Keratinocyte (primary cell): ENCODE measurements around the gene SFT2D3. TPM values are rescaled to one million over a fixed set of nuclear protein-coding genes. Genes with fewer than 3 reads are reported as not detected.
A peak's percentile ranks its signal among the peaks of the same experiment; 100 is the strongest.

Experiments
- DNase-seq: peaks from one replicate; pipeline ENCODE4 v3.0.0-alpha.2; 2011; ENCODE audit warnings: low read depth, missing footprints, low spot score
- FAIRE-seq: peaks from 2 replicates; lab custom pipeline; 2011; peaks lifted over from hg19 to GRCh38; lab: Jason Lieb, UNC
- H2AFZ ChIP-seq: 2 replicates; pipeline ENCODE4 v1.6.0; 2012; ENCODE audit warnings: low read length, control low read depth, inconsistent platforms; ENCODE audit not compliant: control insufficient read depth
- H3K27ac ChIP-seq: 2 replicates; pipeline ENCODE4 v1.5.1; 2011; ENCODE audit warnings: low read length; ENCODE audit not compliant: control insufficient read depth, insufficient read depth
- H3K27me3 ChIP-seq: 3 replicates; pipeline ENCODE4 v1.6.0; 2011; ENCODE audit warnings: low read length; ENCODE audit not compliant: control insufficient read depth, insufficient read depth; ENCODE audit errors: extremely low read depth
- H3K36me3 ChIP-seq, 2 experiments: 2 replicates in 1 of 2; 3 replicates in 1 of 2; pipeline ENCODE4 v1.5.1; 2011; ENCODE audit warnings: low read length in 2 of 2, mild to moderate bottlenecking in 1 of 2; ENCODE audit not compliant: control insufficient read depth in 2 of 2, insufficient read depth in 2 of 2; ENCODE audit errors: extremely low read depth in 1 of 2
- H3K4me1 ChIP-seq: 3 replicates; pipeline ENCODE4 v1.5.1; 2011; ENCODE audit warnings: low read length; ENCODE audit not compliant: control insufficient read depth, insufficient read depth; ENCODE audit errors: extremely low read depth
- H3K4me2 ChIP-seq: 3 replicates; pipeline ENCODE4 v1.6.0; 2011; ENCODE audit warnings: low read depth, low read length; ENCODE audit not compliant: control insufficient read depth, insufficient read depth; ENCODE audit errors: extremely low read depth
- H3K4me3 ChIP-seq, 3 experiments: fragments of 200-600 bp in 1 of 3; sonication (generic) in 1 of 3; 2 replicates in 2 of 3; 3 replicates in 1 of 3; pipeline ENCODE4 v1.5.1; 2011 to 2016; ENCODE audit warnings: low read length in 3 of 3, mild to moderate bottlenecking in 3 of 3, control low read depth in 2 of 3, inconsistent platforms in 1 of 3, low read depth in 1 of 3, mixed read lengths in 1 of 3, mixed run types in 1 of 3, moderate library complexity in 1 of 3; ENCODE audit not compliant: control insufficient read depth in 2 of 3, insufficient read depth in 2 of 3; ENCODE audit errors: extremely low read depth in 1 of 3
- H3K79me2 ChIP-seq: 2 replicates; pipeline ENCODE4 v1.6.0; 2012; ENCODE audit warnings: low read length; ENCODE audit not compliant: control insufficient read depth, insufficient read depth
- H3K9ac ChIP-seq: 3 replicates; pipeline ENCODE4 v1.6.0; 2011; ENCODE audit warnings: low read length; ENCODE audit not compliant: control insufficient read depth, insufficient read depth; ENCODE audit errors: extremely low read depth
- H3K9me1 ChIP-seq: 3 replicates; pipeline ENCODE4 v1.6.0; 2011; ENCODE audit warnings: low read length; ENCODE audit not compliant: control insufficient read depth, insufficient read depth; ENCODE audit errors: extremely low read depth
- H3K9me3 ChIP-seq: 2 replicates; pipeline ENCODE4 v1.5.1; 2012; ENCODE audit warnings: low read depth, low read length; ENCODE audit not compliant: control insufficient read depth
- H4K20me1 ChIP-seq: 3 replicates; pipeline ENCODE4 v1.6.0; 2011; ENCODE audit warnings: low read length; ENCODE audit not compliant: control insufficient read depth, insufficient read depth; ENCODE audit errors: extremely low read depth
- EZH2 ChIP-seq: IDR thresholded peaks from one replicate; pipeline ENCODE4 v1.6.1; 2012; ENCODE audit warnings: inconsistent platforms, mild to moderate bottlenecking, low read length, moderate library complexity
- dilution Hi-C: fragments of 300-500 bp; cut with MboI; formaldehyde crosslinking; loops from one replicate; pipeline ENCODE4 v1.7.0; 2020; ENCODE audit warnings: low sequenced_read_pairs; ENCODE audit not compliant: extremely low pct_ligation_motif_present
- polyA plus RNA-seq, 5 experiments: library from polyadenylated mRNA; depleted of rRNA in 3 of 5; stranded (reverse) in 3 of 5; stranded (forward) in 1 of 5; unstranded in 1 of 5; fragments of >200 nt; gene quantifications; 1 replicate in 1 of 5; 2 replicates in 3 of 5; 3 replicates in 1 of 5; pipeline versions ENCODE4 v1.2.1 to v1.2.3, GENCODE V29; 2011 to 2012; ENCODE audit warnings: missing spikeins in 2 of 5, low read depth in 1 of 5, low replicate concordance in 1 of 5
- TF ChIP-seq, protein P1 (sequence below), 3 experiments: IDR thresholded peaks in 1 of 3; conservative IDR thresholded peaks in 1 of 3; optimal IDR thresholded peaks in 1 of 3; 2 replicates in 2 of 3; 3 replicates in 1 of 3; pipeline versions ENCODE3 to v1.5.1; 2011; ENCODE audit warnings: low read length in 3 of 3, mild to moderate bottlenecking in 3 of 3, moderate library complexity in 2 of 3, control low read depth in 1 of 3, inconsistent platforms in 1 of 3; ENCODE audit not compliant: insufficient read depth in 2 of 3; ENCODE audit errors: extremely low read depth in 1 of 3

The SFT2D3 gene
- polyA plus RNA-seq, 1 donor (not counting 4 experiments of a cell fraction or from before 2014, with no cell fraction given), result 2.4 TPM

DNA sequence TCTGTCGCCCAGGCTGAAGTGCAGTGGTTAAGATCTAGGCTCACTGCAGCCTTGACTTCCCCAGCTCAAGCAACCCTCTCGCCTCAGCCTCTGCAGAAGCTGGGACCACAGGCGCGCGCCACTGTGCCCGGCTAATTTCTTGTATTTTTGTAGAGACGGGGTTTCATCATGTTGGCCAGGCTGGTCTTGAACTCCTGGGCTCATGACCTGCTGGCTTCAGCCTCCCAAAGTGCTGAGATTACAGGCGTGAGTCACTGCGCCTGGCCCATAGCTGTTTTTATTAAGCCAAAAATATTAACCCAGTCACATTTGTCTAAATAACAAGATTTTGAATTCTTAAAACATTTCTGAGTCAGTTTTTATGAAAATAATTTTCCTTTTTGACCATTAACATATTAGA, 6.3 kb upstream of the SFT2D3 start:
- H3K36me3 ChIP-seq, result no peaks in the 10 kb centered on the region
- FAIRE-seq (no peak), DNase-seq (no peak)
- H3K4me1 ChIP-seq, result no peaks in the 10 kb centered on the region
- no peaks in the 10 kb centered on the region for H3K79me2 ChIP-seq
- no peak for TF ChIP-seq EZH2
- H3K9me1 ChIP-seq, result no peaks in the 10 kb centered on the region
- no peak overlapping the region for H3K27ac ChIP-seq
- no peak overlapping the region for H2AFZ ChIP-seq
- H3K27me3 ChIP-seq, result no peaks in the 10 kb centered on the region
- H3K4me3 ChIP-seq, result no peak overlapping the region
- peaks cover 6% of the 10 kb centered on the region for H3K9me3 ChIP-seq
- H4K20me1 ChIP-seq, result no peaks in the 10 kb centered on the region
- H3K9ac ChIP-seq, result no peak overlapping the region
- H3K4me2 ChIP-seq, result no peak overlapping the region
- dilution Hi-C loops, result loop anchor here (25.0 kb wide), 1 partner anchor 108 kb away; no protein-coding TSS in a partner anchor

DNA sequence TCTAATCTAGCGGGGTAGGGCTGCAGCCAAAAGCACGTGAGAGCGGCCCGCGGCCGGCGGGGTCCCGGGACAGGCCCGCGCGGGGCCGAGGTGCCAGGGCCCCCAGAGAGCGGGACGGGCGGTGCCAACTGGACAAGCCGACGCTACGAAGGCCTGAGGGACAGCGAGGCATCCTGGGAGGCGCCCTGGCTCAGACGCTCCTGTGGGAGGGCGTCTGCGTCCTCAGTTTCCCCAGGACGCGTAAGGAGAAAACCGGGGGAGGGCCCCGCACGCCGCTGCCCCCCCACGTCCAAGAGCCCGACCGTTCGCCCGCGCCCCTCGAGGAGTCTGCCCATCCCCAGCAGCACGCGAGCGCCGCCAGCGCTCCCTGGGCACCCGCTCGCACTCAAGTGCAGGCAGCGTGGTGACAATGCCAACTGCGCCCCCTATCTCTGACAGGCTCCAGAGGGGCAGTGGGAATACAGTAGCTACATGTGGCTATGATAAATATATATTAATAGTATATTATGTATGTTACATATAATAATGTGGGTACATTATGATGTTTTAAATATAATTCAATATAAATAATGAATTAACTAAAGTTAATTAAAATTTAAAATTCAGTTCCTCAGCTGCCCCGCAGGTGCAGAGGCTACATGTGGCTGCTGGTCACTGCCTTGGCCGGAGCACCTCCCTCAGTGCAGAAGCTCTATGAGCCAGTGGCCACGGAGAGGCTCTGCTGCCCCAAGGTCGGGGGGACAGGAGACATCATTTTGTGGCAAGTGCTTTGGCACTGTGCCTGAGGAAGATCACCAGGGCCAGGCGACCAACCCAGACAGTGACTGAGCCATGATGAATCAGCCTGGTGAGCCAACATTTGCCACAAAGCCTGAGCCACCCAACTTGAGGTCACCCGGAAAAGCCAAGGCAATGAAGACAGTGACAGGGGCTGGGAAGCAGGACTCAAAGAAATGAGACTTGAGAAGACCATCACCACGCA, 5.5 kb upstream of the SFT2D3 start:
- Histone ChIP-seq H3K4me2 (peak overlapping the region; percentile 37), H3K9me1 (no peaks in the 10 kb centered on the region), H3K9ac (no peak overlapping the region), H3K4me1 (peaks cover 6% of the 10 kb centered on the region), H2AFZ (peak overlapping the region; percentile 15), H3K27me3 (no peaks in the 10 kb centered on the region), H3K27ac (no peak overlapping the region), H3K36me3 (no peaks in the 10 kb centered on the region), H3K9me3 (no peaks in the 10 kb centered on the region), H3K79me2 (no peaks in the 10 kb centered on the region), H4K20me1 (no peaks in the 10 kb centered on the region), H3K4me3 (no peak overlapping the region)
- FAIRE-seq (no peak), DNase-seq (no peak)
- no peak for TF ChIP-seq EZH2
- TF ChIP-seq, protein P1, sequence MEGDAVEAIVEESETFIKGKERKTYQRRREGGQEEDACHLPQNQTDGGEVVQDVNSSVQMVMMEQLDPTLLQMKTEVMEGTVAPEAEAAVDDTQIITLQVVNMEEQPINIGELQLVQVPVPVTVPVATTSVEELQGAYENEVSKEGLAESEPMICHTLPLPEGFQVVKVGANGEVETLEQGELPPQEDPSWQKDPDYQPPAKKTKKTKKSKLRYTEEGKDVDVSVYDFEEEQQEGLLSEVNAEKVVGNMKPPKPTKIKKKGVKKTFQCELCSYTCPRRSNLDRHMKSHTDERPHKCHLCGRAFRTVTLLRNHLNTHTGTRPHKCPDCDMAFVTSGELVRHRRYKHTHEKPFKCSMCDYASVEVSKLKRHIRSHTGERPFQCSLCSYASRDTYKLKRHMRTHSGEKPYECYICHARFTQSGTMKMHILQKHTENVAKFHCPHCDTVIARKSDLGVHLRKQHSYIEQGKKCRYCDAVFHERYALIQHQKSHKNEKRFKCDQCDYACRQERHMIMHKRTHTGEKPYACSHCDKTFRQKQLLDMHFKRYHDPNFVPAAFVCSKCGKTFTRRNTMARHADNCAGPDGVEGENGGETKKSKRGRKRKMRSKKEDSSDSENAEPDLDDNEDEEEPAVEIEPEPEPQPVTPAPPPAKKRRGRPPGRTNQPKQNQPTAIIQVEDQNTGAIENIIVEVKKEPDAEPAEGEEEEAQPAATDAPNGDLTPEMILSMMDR (optimal IDR thresholded peaks at IDR 0.05 in 1 of 3, IDR thresholded peaks at IDR 0.05 in 1 of 3, conservative IDR thresholded peaks at IDR 0.05 in 1 of 3; ENCODE audit: extremely low read depth in 1 of 3, insufficient read depth in 2 of 3, low read length in 3 of 3), result peak in 2 of 3 experiments; percentile 51 to 68
- dilution Hi-C loops, result loop anchor here (25.0 kb wide), 1 partner anchor 108 kb away; no protein-coding TSS in a partner anchor
